CD14-positive monocyte (primary cell): ENCODE data around the gene DENND6B. TPM values are rescaled to one million over a fixed set of nuclear protein-coding genes. Genes with fewer than 3 reads are reported as not detected.
"Not testable (repeated sequence)": the region's sequence is repeated elsewhere in the genome, so short reads cannot be mapped to it uniquely, and the experiment has no call there.

ENCODE experiments used
- DNase-seq, 3 donors: peaks; one replicate each; pipeline ENCODE4 v3.0.0-alpha.2; 2011 to 2022
- H2AFZ ChIP-seq: 2 replicates; pipeline ENCODE4 v1.6.0; 2012; ENCODE audit warnings: mild to moderate bottlenecking, low read depth, low read length, inconsistent platforms; ENCODE audit not compliant: insufficient read depth, poor library complexity, severe bottlenecking
- H3K27ac ChIP-seq, 2 donors: 1 replicate in 1 of 2; 2 replicates in 1 of 2; pipeline ENCODE4 v1.5.1; 2012 to 2013; ENCODE audit warnings: low read length in 2 of 2, control low read depth in 1 of 2, inconsistent platforms in 1 of 2, low read depth in 1 of 2, mild to moderate bottlenecking in 1 of 2
- H3K27me3 ChIP-seq, 2 donors: one replicate each; pipeline versions ENCODE4 v1.6.0 to v1.6.1; 2011 to 2013; ENCODE audit warnings: low read length in 2 of 2; ENCODE audit not compliant: control insufficient read depth in 2 of 2, insufficient read depth in 2 of 2
- H3K36me3 ChIP-seq, 2 donors: replicated peaks in 1 of 2; 1 replicate in 1 of 2; 2 replicates in 1 of 2; pipeline versions ENCODE4 v1.5.1 to v1.6.1; 2012 to 2013; ENCODE audit warnings: low read length in 2 of 2, control low read depth in 1 of 2, inconsistent platforms in 1 of 2, mild to moderate bottlenecking in 1 of 2; ENCODE audit not compliant: insufficient read depth in 2 of 2, control insufficient read depth in 1 of 2
- H3K4me1 ChIP-seq, 2 donors: 1 replicate in 1 of 2; 2 replicates in 1 of 2; pipeline versions ENCODE4 v1.5.1 to v1.6.1; 2012 to 2013; ENCODE audit warnings: low read length in 2 of 2, control low read depth in 1 of 2, inconsistent platforms in 1 of 2, mild to moderate bottlenecking in 1 of 2, moderate library complexity in 1 of 2; ENCODE audit not compliant: insufficient read depth in 2 of 2, control insufficient read depth in 1 of 2
- H3K4me2 ChIP-seq: replicated peaks from 2 replicates; pipeline ENCODE3; 2012; ENCODE audit warnings: low read length, moderate library complexity, mild to moderate bottlenecking; ENCODE audit not compliant: poor library complexity, severe bottlenecking; ENCODE audit errors: extremely low read depth
- H3K4me3 ChIP-seq, 3 experiments: fragments of 200-600 bp in 1 of 3; sonication (generic) in 1 of 3; replicated peaks in 1 of 3; 1 replicate in 2 of 3; 2 replicates in 1 of 3; pipeline ENCODE4 v1.5.1; 2011 to 2013; ENCODE audit warnings: low read length in 3 of 3, mild to moderate bottlenecking in 3 of 3, control low read depth in 2 of 3, low read depth in 2 of 3, inconsistent platforms in 1 of 3, moderate library complexity in 1 of 3
- H3K79me2 ChIP-seq: 2 replicates; pipeline ENCODE4 v1.6.0; 2012; ENCODE audit warnings: mild to moderate bottlenecking, control low read depth, inconsistent platforms, low read length, moderate library complexity; ENCODE audit not compliant: insufficient read depth
- H3K9ac ChIP-seq: 2 replicates; pipeline ENCODE4 v1.6.0; 2017; ENCODE audit warnings: low read length, mild to moderate bottlenecking; ENCODE audit not compliant: insufficient read depth, poor library complexity, severe bottlenecking
- H3K9me3 ChIP-seq, 2 donors: replicated peaks in 1 of 2; 1 replicate in 1 of 2; 2 replicates in 1 of 2; pipeline versions ENCODE4 v1.5.1 to v1.6.1; 2012 to 2013; ENCODE audit warnings: low read length in 2 of 2, control low read depth in 1 of 2; ENCODE audit not compliant: control insufficient read depth in 1 of 2, insufficient read depth in 1 of 2
- H4K20me1 ChIP-seq: 2 replicates; pipeline ENCODE4 v1.6.0; 2012; ENCODE audit warnings: mild to moderate bottlenecking, low read length, control low read depth, moderate library complexity; ENCODE audit not compliant: insufficient read depth
- H3K27ac Mint-ChIP-seq, 7 donors: one replicate each; pipeline ENCODE4 v1.8.0; 2020; ENCODE audit warnings: mild to moderate bottlenecking in 7 of 7, mixed read lengths in 7 of 7, moderate library complexity in 6 of 7, inconsistent platforms in 2 of 7
- H3K27me3 Mint-ChIP-seq, 3 donors: one replicate each; pipeline ENCODE4 v1.8.0; 2021 to 2022; ENCODE audit warnings: low read depth in 3 of 3, mild to moderate bottlenecking in 3 of 3, mixed read lengths in 3 of 3, moderate library complexity in 3 of 3, inconsistent platforms in 1 of 3
- H3K36me3 Mint-ChIP-seq, 2 donors: one replicate each; pipeline ENCODE4 v1.8.0; 2020; ENCODE audit warnings: mixed read lengths in 2 of 2, inconsistent platforms in 1 of 2, mild to moderate bottlenecking in 1 of 2
- H3K4me1 Mint-ChIP-seq: one replicate; pipeline ENCODE4 v1.8.0; 2020; ENCODE audit warnings: mild to moderate bottlenecking, mixed read lengths
- H3K4me3 Mint-ChIP-seq, 2 donors: one replicate each; pipeline ENCODE4 v1.8.0; 2020; ENCODE audit warnings: mild to moderate bottlenecking in 2 of 2, mixed read lengths in 2 of 2, moderate library complexity in 1 of 2
- H3K9me3 Mint-ChIP-seq, 7 donors: one replicate each; pipeline ENCODE4 v1.8.0; 2020 to 2022; ENCODE audit warnings: mixed read lengths in 7 of 7, mild to moderate bottlenecking in 6 of 7, moderate library complexity in 6 of 7, inconsistent platforms in 2 of 7
- WGBS: methylation state at CpG from one replicate; pipeline ENCODE4 v1.1.5; 2013; ENCODE audit warnings: missing lambda C conversion rate; ENCODE audit not compliant: insufficient coverage; 5-methylcytosine and 5-hydroxymethylcytosine counted together
- intact Hi-C, 2 donors: fragments of 100-400 bp; cut with micrococcal nuclease; formaldehyde crosslinking; loops; one replicate each; pipeline versions ENCODE4 v1.15.0 to v1.15.1; 2023
- polyA plus RNA-seq, 3 donors: library from polyadenylated mRNA; depleted of rRNA in 1 of 3; unstranded in 2 of 3; stranded (reverse) in 1 of 3; fragments of 300-500 nt in 2 of 3; fragments of >200 nt in 1 of 3; fragmentation: Illumina TruSeq in 2 of 3; gene quantifications; 1 replicate in 2 of 3; 2 replicates in 1 of 3; pipeline ENCODE4 v1.2.3, GENCODE V29; 2012 to 2021
- TF ChIP-seq, protein P1 (sequence below): fragments of 200-600 bp; IDR thresholded peaks from one replicate; pipeline ENCODE4 v1.8.0; 2022; ENCODE audit warnings: antibody characterized with exemption, mild to moderate bottlenecking

Gene DENND6B
- polyA plus RNA-seq, 3 donors, result 1.7 to 10.6 (median 2.1) TPM

DNA sequence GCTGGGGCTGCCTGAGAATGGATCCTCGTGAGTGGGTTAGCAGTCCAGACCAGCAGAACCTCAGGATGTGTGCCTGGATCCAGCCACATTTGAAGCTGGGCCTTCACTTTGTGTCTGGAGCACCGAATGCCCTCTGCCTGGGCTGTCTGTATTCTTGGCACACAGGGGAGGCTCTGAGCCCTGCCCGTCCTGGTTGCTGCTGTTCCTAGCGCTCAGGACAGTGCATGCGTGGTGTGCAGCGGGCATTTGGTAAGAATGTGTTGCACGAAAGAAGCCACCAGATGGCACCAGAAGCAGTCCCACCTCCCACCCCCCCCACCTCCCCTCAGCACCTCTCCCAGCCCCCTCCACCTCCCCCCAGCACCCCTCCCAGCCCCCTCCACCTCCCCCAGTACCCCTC, 52.5 kb downstream of the DENND6B start:
- TF ChIP-seq, protein P1, sequence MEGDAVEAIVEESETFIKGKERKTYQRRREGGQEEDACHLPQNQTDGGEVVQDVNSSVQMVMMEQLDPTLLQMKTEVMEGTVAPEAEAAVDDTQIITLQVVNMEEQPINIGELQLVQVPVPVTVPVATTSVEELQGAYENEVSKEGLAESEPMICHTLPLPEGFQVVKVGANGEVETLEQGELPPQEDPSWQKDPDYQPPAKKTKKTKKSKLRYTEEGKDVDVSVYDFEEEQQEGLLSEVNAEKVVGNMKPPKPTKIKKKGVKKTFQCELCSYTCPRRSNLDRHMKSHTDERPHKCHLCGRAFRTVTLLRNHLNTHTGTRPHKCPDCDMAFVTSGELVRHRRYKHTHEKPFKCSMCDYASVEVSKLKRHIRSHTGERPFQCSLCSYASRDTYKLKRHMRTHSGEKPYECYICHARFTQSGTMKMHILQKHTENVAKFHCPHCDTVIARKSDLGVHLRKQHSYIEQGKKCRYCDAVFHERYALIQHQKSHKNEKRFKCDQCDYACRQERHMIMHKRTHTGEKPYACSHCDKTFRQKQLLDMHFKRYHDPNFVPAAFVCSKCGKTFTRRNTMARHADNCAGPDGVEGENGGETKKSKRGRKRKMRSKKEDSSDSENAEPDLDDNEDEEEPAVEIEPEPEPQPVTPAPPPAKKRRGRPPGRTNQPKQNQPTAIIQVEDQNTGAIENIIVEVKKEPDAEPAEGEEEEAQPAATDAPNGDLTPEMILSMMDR, result peak; percentile 11
- H3K79me2 ChIP-seq, result no peaks in the 10 kb centered on the region
- H2AFZ ChIP-seq, result no peak overlapping the region
- peaks cover 0 to 5% of the 10 kb centered on the region in 2 donors for H3K9me3 ChIP-seq
- no peak overlapping the region for H3K27ac ChIP-seq
- H4K20me1 ChIP-seq, result peaks cover 88% of the 10 kb centered on the region
- peak; percentile 33 to 54 (median 53) for DNase-seq
- peaks cover 48 to 50% of the 10 kb centered on the region in 2 donors for H3K36me3 ChIP-seq
- Mint-ChIP-seq H3K27ac (no peak overlapping the region), H3K4me1 (peaks cover 22% of the 10 kb centered on the region), H3K9me3 (peaks cover 0 to 6% (median 0%) of the 10 kb centered on the region in 7 donors), H3K4me3 (no peak overlapping the region), H3K36me3 (peaks cover 38 to 58% of the 10 kb centered on the region in 2 donors), H3K27me3 (peaks cover 18 to 39% (median 28%) of the 10 kb centered on the region in 3 donors)
- H3K27me3 ChIP-seq, result peaks cover 12 to 26% of the 10 kb centered on the region in 2 donors
- no peak overlapping the region for H3K4me3 ChIP-seq
- no peak overlapping the region for H3K4me2 ChIP-seq
- H3K9ac ChIP-seq, result no peak overlapping the region
- 52% methylated on average over 2 of the region's 7 CpGs for WGBS
- H3K4me1 ChIP-seq, result peaks cover 25 to 36% of the 10 kb centered on the region in 2 donors
- intact Hi-C loops, result no loop called here

DNA sequence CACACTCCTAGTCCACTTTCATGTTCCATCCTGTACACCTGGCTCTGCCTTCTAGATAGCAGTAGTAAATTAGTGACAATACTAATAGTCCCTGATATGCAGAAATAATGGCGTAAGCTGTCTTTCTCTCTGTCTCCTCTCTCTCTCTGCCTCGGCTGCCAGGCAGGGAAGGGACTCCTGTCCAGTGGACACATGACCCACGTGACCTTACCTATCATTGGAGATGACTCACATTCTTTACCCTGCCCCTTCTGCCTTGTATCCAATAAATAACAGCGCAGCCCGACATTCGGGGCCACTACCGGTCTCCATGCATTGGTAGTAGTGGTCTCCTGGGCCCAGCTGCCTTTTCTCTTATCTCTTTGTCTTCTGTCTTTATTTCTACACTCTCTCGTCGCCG, 53.0 kb downstream of the DENND6B start:
- H3K9me3 Mint-ChIP-seq, result peaks cover 0 to 10% (median 0%) of the 10 kb centered on the region in 7 donors
- H3K79me2 ChIP-seq, H3K9me3 ChIP-seq, H3K4me3 ChIP-seq, H3K4me3 Mint-ChIP-seq, intact Hi-C loops, H2AFZ ChIP-seq, H3K9ac ChIP-seq, H3K4me2 ChIP-seq, H3K27ac ChIP-seq, DNase-seq: not testable (repeated sequence)
- H3K36me3 ChIP-seq, result peaks cover 42 to 44% of the 10 kb centered on the region in 2 donors
- H3K4me1 Mint-ChIP-seq, result peaks cover 23% of the 10 kb centered on the region
- H3K36me3 Mint-ChIP-seq, result peaks cover 33 to 53% of the 10 kb centered on the region in 2 donors
- H3K27me3 ChIP-seq, result peaks cover 17 to 32% of the 10 kb centered on the region in 2 donors
- peaks cover 23 to 44% (median 34%) of the 10 kb centered on the region in 3 donors for H3K27me3 Mint-ChIP-seq
- H3K27ac Mint-ChIP-seq, result peak overlapping the region in 1 of 7 donors; percentile 61
- WGBS, result 95% methylated on average over 7 of the region's 10 CpGs
- peaks cover 25 to 38% of the 10 kb centered on the region in 2 donors for H3K4me1 ChIP-seq
- peaks cover 87% of the 10 kb centered on the region for H4K20me1 ChIP-seq
